HL-60 (cell line): Measurements from ENCODE around the gene NTS.

Experiments used
- GABPA ChIP-seq: IDR thresholded peaks from 2 replicates; pipeline ENCODE4 v1.6.1; 2012; ENCODE audit warnings: low read depth
- REST ChIP-seq: IDR thresholded peaks from 2 replicates; pipeline ENCODE4 v1.6.1; 2012; ENCODE audit warnings: low read depth; ENCODE audit not compliant: insufficient replicate concordance
- TF ChIP-seq, protein P1 (sequence below): IDR thresholded peaks from one replicate; pipeline ENCODE4 v1.5.1; 2011; ENCODE audit warnings: low read length, control low read depth, inconsistent platforms; ENCODE audit not compliant: insufficient read depth

DNA sequence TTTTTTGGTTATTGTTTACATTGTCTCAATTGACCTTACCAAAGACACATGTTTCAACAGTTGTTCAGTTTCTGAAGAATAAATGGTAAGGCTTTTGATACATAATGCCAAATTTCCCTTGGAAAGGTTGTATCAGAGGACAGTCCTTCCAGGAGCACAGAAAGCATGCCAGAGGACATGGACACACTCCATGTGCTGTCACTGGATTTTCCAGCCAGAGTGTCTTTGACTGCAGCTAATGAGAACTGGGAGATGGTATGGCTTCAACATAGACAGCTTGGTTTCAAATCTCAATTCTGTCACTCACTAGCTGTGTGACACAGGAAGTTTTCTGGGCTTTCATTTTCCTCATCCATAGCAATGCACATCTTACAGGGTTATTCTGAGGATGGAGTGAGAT, 20.6 kb downstream of the NTS start:
- TF ChIP-seq GABPA (no peak), REST (no peak)
- TF ChIP-seq, protein P1, sequence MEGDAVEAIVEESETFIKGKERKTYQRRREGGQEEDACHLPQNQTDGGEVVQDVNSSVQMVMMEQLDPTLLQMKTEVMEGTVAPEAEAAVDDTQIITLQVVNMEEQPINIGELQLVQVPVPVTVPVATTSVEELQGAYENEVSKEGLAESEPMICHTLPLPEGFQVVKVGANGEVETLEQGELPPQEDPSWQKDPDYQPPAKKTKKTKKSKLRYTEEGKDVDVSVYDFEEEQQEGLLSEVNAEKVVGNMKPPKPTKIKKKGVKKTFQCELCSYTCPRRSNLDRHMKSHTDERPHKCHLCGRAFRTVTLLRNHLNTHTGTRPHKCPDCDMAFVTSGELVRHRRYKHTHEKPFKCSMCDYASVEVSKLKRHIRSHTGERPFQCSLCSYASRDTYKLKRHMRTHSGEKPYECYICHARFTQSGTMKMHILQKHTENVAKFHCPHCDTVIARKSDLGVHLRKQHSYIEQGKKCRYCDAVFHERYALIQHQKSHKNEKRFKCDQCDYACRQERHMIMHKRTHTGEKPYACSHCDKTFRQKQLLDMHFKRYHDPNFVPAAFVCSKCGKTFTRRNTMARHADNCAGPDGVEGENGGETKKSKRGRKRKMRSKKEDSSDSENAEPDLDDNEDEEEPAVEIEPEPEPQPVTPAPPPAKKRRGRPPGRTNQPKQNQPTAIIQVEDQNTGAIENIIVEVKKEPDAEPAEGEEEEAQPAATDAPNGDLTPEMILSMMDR, result no peak
